ENCODE results near the gene AAMDC. TPM values are rescaled to one million over a fixed set of nuclear protein-coding genes. Genes with fewer than 3 reads are reported as not detected.

The AAMDC gene
- total and polyA plus RNA-seq, 2 of the 13 experiments (the other 11 are each of a cell fraction or from before 2014, with no cell fraction given), result 18.1 to 35.6 TPM

- FAIRE-seq (no peak), DNase-seq (ENCODE audit: low spot score) (no peak), ATAC-seq (no peak)
- POLR2A ChIA-PET, result no interaction called here
- H3K27ac ChIP-seq (ENCODE audit: extremely low read length, insufficient read depth, low read length), result no peak overlapping the region
- BruUV-seq (replicated peaks), result no TSS peak
- WGBS (ENCODE audit: low lambda C conversion rate), result 91% methylated on average over 4 of the region's 4 CpGs
- H3K4me1 ChIP-seq (ENCODE audit: insufficient read depth, low read length), result no peaks in the 10 kb centered on the region
- TF ChIP-seq ZBTB43 (CRISPR knock-in tag; conservative IDR thresholded peaks at IDR 0.05), result no peak
- no peak for TF ChIP-seq SCMH1 (CRISPR knock-in tag; IDR thresholded peaks at IDR 0.05; ENCODE audit: borderline replicate concordance)
- no peak for TF ChIP-seq AHDC1 (CRISPR knock-in tag; IDR thresholded peaks at IDR 0.05; ENCODE audit: borderline replicate concordance)
- no peak for TF ChIP-seq ZNF329 (CRISPR knock-in tag; IDR thresholded peaks at IDR 0.05; ENCODE audit: low read depth)
- TF ChIP-seq ARID2 (CRISPR knock-in tag; IDR thresholded peaks at IDR 0.05; ENCODE audit: borderline replicate concordance), result no peak
- TF ChIP-seq ZNF549 (CRISPR knock-in tag; IDR thresholded peaks at IDR 0.05), result no peak
- TF ChIP-seq ZIK1 (CRISPR knock-in tag; IDR thresholded peaks at IDR 0.05; ENCODE audit: borderline replicate concordance, low read depth), result no peak
- CTCF ChIA-PET (ENCODE audit: low intra/inter-chr PET ratio, low total read pairs), result no interaction called here
- intact Hi-C loops (cut with micrococcal nuclease; ENCODE audit: unreplicated experiment) (no loop called here), in situ Hi-C loops (cut with HindIII; ENCODE audit: extremely low pct_ligation_motif_present, low pct_unique_long_range_greater_than_20kb) (no loop called here)
- no peak overlapping the region for H3K4me2 ChIP-seq (ENCODE audit: low read depth, low read length)
- no peaks in the 10 kb centered on the region for H3K9me3 ChIP-seq (ENCODE audit: low read length)
- no peaks in the 10 kb centered on the region for H3K79me2 ChIP-seq (ENCODE audit: insufficient read depth, low read length)
- no peaks in the 10 kb centered on the region for H3K27me3 ChIP-seq (ENCODE audit: control insufficient read depth in 1 of 2, insufficient read depth in 2 of 2, low read length in 2 of 2)
- no peak overlapping the region for H2AFZ ChIP-seq (ENCODE audit: low read length)
- H3K4me3 ChIP-seq (replicated peaks in 1 of 3; ENCODE audit: insufficient read depth in 1 of 3, low read depth in 2 of 3, low read length in 3 of 3), result no peak overlapping the region
- H3K36me3 ChIP-seq (replicated peaks in 1 of 2; ENCODE audit: control insufficient read depth in 1 of 2, insufficient read depth in 2 of 2, low read length in 2 of 2), result peaks cover 2 to 14% of the 10 kb centered on the region in 2 experiments
- H4K20me1 ChIP-seq (ENCODE audit: insufficient read depth, low read length), result no peaks in the 10 kb centered on the region
- H3K9ac ChIP-seq (ENCODE audit: insufficient read depth, low read depth, low read length), result no peak overlapping the region
Measured at GRCh38 chr11:77868744-77869143, 47.8 kb downstream of the AAMDC start.
